ENCODE data around the gene C1RL. TPM values are rescaled to one million over a fixed set of nuclear protein-coding genes. Genes with fewer than 3 reads are reported as not detected.
A peak's percentile ranks its signal among the peaks of the same experiment; 100 is the strongest.

Gene C1RL
- total and polyA plus RNA-seq, 4 donors, result 67.5 to 188 (median 124) TPM

DNA sequence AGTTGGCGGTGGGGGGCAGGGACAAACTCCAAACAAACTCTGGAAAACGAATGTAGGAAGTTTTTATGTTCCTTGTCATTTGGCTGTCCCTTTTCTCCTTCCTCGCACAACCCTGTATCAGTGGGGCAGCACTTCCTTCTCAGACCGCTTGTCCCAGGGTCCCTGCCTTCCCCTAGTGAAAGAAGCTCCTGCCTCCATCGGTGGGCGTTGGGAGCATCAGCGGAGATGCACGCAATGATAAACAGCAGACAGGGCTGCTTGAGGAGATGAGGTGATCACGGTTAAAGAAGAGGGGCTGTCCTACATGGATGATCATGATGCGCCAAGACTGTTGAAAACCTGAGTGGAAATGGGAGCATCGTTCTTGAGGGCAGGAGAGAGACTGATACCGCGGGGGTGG, 47.9 kb downstream of the C1RL start:
- Histone ChIP-seq H3K9ac (ENCODE audit: low read depth in 1 of 2, low read length in 2 of 2) (peak overlapping the region; percentile 94 to 98), H3K9me3 (ENCODE audit: control insufficient read depth in 4 of 4, low read length in 3 of 4) (no peaks in the 10 kb centered on the region), H3K27me3 (ENCODE audit: control insufficient read depth in 4 of 4, insufficient read depth in 4 of 4, low read length in 3 of 4) (no peaks in the 10 kb centered on the region), H3K27ac (ENCODE audit: low read depth in 1 of 2, low read length in 2 of 2) (peak overlapping the region; percentile 91 to 92), H3K4me1 (ENCODE audit: control insufficient read depth in 4 of 4, insufficient read depth in 4 of 4, low read length in 3 of 4) (peaks cover 3 to 46% (median 37%) of the 10 kb centered on the region in 4 donors), H3K4me3 (ENCODE audit: low read depth in 1 of 3, low read length in 3 of 3) (peak overlapping the region; percentile 69 to 79 (median 76)), H3K36me3 (ENCODE audit: control insufficient read depth in 4 of 4, insufficient read depth in 3 of 4, low read depth in 1 of 4, low read length in 3 of 4) (peaks cover 2 to 29% (median 11%) of the 10 kb centered on the region in 4 donors)
- 28% methylated on average over 13 of the region's 13 CpGs for WGBS
- no peak for DNase-seq (ENCODE audit: low spot score)
- TF ChIP-seq NR2F2 (IDR thresholded peaks at IDR 0.05) (no peak), RAD21 (IDR thresholded peaks at IDR 0.05) (no peak)
- TF ChIP-seq, protein P1, sequence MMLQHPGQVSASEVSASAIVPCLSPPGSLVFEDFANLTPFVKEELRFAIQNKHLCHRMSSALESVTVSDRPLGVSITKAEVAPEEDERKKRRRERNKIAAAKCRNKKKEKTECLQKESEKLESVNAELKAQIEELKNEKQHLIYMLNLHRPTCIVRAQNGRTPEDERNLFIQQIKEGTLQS (IDR thresholded peaks at IDR 0.05), result no peak
- TF ChIP-seq, protein P2, sequence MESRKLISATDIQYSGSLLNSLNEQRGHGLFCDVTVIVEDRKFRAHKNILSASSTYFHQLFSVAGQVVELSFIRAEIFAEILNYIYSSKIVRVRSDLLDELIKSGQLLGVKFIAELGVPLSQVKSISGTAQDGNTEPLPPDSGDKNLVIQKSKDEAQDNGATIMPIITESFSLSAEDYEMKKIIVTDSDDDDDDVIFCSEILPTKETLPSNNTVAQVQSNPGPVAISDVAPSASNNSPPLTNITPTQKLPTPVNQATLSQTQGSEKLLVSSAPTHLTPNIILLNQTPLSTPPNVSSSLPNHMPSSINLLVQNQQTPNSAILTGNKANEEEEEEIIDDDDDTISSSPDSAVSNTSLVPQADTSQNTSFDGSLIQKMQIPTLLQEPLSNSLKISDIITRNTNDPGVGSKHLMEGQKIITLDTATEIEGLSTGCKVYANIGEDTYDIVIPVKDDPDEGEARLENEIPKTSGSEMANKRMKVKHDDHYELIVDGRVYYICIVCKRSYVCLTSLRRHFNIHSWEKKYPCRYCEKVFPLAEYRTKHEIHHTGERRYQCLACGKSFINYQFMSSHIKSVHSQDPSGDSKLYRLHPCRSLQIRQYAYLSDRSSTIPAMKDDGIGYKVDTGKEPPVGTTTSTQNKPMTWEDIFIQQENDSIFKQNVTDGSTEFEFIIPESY (IDR thresholded peaks at IDR 0.05), result no peak
- TF ChIP-seq, protein P3, sequence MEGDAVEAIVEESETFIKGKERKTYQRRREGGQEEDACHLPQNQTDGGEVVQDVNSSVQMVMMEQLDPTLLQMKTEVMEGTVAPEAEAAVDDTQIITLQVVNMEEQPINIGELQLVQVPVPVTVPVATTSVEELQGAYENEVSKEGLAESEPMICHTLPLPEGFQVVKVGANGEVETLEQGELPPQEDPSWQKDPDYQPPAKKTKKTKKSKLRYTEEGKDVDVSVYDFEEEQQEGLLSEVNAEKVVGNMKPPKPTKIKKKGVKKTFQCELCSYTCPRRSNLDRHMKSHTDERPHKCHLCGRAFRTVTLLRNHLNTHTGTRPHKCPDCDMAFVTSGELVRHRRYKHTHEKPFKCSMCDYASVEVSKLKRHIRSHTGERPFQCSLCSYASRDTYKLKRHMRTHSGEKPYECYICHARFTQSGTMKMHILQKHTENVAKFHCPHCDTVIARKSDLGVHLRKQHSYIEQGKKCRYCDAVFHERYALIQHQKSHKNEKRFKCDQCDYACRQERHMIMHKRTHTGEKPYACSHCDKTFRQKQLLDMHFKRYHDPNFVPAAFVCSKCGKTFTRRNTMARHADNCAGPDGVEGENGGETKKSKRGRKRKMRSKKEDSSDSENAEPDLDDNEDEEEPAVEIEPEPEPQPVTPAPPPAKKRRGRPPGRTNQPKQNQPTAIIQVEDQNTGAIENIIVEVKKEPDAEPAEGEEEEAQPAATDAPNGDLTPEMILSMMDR (IDR thresholded peaks at IDR 0.05; ENCODE audit: low read depth, low read length, missing input control), result peak; percentile 5

DNA sequence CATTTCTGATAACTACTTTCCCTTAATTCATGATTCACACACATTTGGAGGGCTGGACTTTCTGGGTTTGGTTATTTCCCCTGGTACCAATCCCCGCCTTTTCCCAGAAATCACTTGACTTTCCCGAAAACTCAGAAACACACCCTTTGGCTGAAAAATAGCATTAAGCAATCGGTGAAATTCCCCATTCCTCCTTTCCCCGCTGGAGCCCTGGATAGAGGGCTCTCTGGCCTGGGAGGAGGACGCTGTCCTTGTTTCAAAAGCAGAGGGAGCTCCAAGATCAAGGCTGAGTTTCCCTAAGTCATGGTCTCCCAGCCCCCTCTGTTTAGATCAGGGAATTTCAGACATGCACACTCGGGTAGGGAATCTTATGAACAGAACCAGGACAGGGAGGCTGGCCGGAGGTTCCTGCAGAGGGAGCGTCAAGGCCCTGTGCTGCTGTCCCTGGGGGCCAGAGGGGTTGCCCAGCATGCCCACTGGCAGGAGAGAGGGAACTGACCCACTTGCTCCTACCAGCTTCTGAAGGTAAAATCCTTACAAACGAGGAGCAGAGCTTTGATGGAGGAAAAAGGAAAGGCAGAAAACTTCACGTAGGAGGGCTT, 48.6 kb downstream of the C1RL start, which contains the start of gene C1S:
Gene C1S, plus strand, starts transcription at position 366 of the 602 bp plus-strand sequence. CDS start 1,195 bp downstream, outside the sequence.
- Histone ChIP-seq H3K9me3 (ENCODE audit: control insufficient read depth in 4 of 4, low read length in 3 of 4) (no peaks in the 10 kb centered on the region), H3K4me1 (ENCODE audit: control insufficient read depth in 4 of 4, insufficient read depth in 4 of 4, low read length in 3 of 4) (peaks cover 3 to 39% (median 32%) of the 10 kb centered on the region in 4 donors), H3K27ac (ENCODE audit: low read depth in 1 of 2, low read length in 2 of 2) (peak within 1 kb of the TSS; percentile 91 to 93), H3K36me3 (ENCODE audit: control insufficient read depth in 4 of 4, insufficient read depth in 3 of 4, low read depth in 1 of 4, low read length in 3 of 4) (peaks cover 2 to 22% (median 8%) of the 10 kb centered on the region in 4 donors), H3K27me3 (ENCODE audit: control insufficient read depth in 4 of 4, insufficient read depth in 4 of 4, low read length in 3 of 4) (no peaks in the 10 kb centered on the region), H3K9ac (ENCODE audit: low read depth in 1 of 2, low read length in 2 of 2) (peak within 1 kb of the TSS; percentile 94 to 98), H3K4me3 (ENCODE audit: low read depth in 1 of 3, low read length in 3 of 3) (peak within 1 kb of the TSS; percentile 69 to 79 (median 76))
- 15% methylated on average over 10 of the region's 10 CpGs for WGBS
- TF ChIP-seq FOXA2 (IDR thresholded peaks at IDR 0.05) (peak; percentile 62), RXRA (IDR thresholded peaks at IDR 0.05) (peak; percentile 71 to 76), FOXA1 (IDR thresholded peaks at IDR 0.05) (peak; percentile 79), NR2F2 (IDR thresholded peaks at IDR 0.05) (peak; percentile 70), GABPA (IDR thresholded peaks at IDR 0.05 in 1 of 2, conservative IDR thresholded peaks at IDR 0.05 in 1 of 2) (no peak), SP1 (IDR thresholded peaks at IDR 0.05) (peak; percentile 86), RAD21 (IDR thresholded peaks at IDR 0.05) (peak; percentile 93 to 96), JUND (IDR thresholded peaks at IDR 0.05) (peak in 1 of 2 donors; percentile 70), HNF4G (IDR thresholded peaks at IDR 0.05) (peak; percentile 34), HNF4A (conservative IDR thresholded peaks at IDR 0.05) (peak; percentile 45 to 68), TAF1 (conservative IDR thresholded peaks at IDR 0.05) (peak; percentile 99), YY1 (IDR thresholded peaks at IDR 0.05) (peak; percentile 73), EGR1 (IDR thresholded peaks at IDR 0.05; ENCODE audit: low read depth in 2 of 2) (peak; percentile 42 to 66)
- TF ChIP-seq, protein P2 (IDR thresholded peaks at IDR 0.05), result peak; percentile 58
- TF ChIP-seq, protein P1 (IDR thresholded peaks at IDR 0.05), result peak; percentile 64
- TF ChIP-seq, protein P4, sequence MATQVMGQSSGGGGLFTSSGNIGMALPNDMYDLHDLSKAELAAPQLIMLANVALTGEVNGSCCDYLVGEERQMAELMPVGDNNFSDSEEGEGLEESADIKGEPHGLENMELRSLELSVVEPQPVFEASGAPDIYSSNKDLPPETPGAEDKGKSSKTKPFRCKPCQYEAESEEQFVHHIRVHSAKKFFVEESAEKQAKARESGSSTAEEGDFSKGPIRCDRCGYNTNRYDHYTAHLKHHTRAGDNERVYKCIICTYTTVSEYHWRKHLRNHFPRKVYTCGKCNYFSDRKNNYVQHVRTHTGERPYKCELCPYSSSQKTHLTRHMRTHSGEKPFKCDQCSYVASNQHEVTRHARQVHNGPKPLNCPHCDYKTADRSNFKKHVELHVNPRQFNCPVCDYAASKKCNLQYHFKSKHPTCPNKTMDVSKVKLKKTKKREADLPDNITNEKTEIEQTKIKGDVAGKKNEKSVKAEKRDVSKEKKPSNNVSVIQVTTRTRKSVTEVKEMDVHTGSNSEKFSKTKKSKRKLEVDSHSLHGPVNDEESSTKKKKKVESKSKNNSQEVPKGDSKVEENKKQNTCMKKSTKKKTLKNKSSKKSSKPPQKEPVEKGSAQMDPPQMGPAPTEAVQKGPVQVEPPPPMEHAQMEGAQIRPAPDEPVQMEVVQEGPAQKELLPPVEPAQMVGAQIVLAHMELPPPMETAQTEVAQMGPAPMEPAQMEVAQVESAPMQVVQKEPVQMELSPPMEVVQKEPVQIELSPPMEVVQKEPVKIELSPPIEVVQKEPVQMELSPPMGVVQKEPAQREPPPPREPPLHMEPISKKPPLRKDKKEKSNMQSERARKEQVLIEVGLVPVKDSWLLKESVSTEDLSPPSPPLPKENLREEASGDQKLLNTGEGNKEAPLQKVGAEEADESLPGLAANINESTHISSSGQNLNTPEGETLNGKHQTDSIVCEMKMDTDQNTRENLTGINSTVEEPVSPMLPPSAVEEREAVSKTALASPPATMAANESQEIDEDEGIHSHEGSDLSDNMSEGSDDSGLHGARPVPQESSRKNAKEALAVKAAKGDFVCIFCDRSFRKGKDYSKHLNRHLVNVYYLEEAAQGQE (IDR thresholded peaks at IDR 0.05), result peak; percentile 92
- TF ChIP-seq, protein P3 (IDR thresholded peaks at IDR 0.05; ENCODE audit: low read depth, low read length, missing input control), result peak; percentile 90
- TF ChIP-seq, protein P5, sequence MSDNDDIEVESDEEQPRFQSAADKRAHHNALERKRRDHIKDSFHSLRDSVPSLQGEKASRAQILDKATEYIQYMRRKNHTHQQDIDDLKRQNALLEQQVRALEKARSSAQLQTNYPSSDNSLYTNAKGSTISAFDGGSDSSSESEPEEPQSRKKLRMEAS (IDR thresholded peaks at IDR 0.05), result peak; percentile 72
- peak; percentile 43 for DNase-seq (ENCODE audit: low spot score)
